CMK (cell line): ENCODE results near the gene ADGRF4.

ENCODE experiments used
- DNase-seq: peaks from one replicate; pipeline ENCODE4 v3.0.0-alpha.2; 2010; ENCODE audit warnings: low read depth

The ADGRF4 gene

DNA sequence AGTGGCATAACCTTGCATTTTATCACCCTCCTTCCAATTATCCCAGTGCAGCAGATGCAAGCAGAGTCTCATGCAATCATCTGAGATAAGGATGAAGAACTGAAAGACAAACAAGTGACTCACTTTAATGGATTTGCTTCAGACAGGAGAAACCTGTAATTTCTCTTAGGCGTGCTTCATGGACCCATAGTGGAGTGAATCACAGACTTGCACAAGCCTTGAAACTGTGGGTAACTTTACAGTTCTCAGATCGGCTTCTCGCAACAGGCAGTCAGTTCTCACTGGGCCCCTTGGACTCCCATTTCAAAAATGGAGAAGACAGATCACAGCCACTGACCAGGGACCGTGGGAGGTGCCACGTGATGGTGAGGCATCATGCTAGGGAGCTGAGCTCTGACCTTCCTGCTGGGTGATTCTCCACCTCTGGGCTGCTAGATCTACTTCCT, at the start of gene ADGRF4:
ADGRF4 (plus strand) TSS at position 239 of the 446 bp plus-strand sequence. CDS start 8,666 bp downstream, outside the sequence.
- DNase-seq = no peak

GRCh38 chr6:47650553-47651432, 47.6 kb upstream of the ADGRF4 start:
- DNase-seq = no peak

DNA sequence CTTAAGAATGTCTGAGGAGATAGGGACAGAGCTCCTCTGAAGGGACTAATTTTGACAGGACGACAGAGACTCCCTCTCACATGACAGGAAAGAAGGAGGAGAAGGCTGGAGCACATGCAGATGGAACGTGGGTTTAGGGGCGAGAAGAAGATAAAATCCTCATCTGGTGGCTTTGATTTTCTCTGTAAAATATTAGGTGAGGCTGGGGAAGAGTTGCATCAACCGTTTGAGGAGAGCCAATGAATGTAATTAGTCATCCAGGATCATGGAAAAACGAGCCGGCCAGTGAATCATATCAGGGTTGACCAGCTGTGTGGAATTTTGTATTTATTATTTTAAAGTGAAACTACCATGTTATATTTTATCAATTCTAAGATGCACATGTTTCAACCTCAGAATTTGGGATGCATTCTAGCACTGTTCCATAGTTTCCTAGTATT, 46.9 kb upstream of the ADGRF4 start:
- DNase-seq = no peak

DNA sequence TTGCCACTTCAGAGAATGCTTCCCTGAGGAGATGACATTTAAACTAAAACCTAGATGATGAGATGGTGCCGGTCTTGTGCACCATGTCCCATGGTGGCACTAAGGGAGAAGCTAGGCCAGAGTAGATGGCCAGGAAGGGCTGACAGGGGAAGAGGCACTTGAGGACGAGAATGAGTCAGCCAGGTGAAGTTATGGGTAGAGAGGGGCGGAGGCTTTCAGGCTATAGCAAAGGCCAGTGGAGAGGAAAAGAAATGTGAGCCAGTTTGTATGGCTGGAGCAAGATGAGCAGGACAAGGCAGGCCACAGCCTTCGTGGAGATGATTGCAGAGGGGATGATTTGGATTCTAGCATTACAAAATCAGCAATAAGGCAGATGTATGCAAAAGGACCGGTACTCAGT, 44.7 kb upstream of the ADGRF4 start:
- DNase-seq = no peak

GRCh38 chr6:47654255-47654654, 44.1 kb upstream of the ADGRF4 start:
- DNase-seq = no peak

DNA sequence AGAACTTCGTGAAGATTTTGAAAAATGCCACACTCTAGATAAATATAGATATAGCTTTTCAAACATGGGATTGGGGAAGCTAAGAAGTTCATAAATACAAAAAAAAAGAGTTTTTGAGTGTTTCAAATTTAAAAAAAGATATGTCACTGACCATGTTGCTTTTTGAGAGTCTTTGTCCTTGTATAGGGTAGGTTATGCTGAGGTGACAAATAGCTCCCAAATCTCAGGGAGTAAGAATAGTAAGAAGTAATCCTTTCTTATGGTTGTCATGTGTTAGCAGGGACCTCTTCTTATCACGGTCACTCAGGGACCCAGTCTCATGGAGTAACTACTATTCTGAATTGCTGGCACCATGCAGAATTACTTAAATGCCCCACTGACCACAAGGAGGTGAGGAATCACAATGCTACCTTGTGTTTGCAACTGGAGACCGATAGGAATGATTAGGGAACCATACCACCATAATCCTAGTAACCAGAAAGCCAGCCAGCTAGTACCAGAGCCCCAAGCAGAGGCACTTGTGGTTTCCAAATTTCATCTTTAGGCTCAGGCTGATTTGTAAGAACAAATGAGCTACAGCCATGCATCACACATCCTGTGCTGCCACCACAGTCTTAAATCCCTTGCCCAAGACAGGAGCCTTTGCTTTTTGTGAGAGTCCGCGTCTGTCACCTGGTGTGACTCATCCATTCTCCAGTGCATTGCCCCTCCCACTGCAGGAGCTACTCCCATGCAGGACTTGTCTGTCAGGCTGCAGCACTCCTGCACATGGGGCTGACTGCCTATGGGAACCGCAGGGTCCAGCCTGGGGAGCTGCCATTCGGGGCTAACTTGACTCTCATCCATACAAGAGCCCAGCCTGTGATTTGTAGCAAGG, 42.4 kb upstream of the ADGRF4 start:
- DNase-seq = no peak

- no peak for DNase-seq
Observed at GRCh38 chr6:47661960-47662359, 36.4 kb upstream of the ADGRF4 start.

GRCh38 chr6:47663462-47664216, 34.7 kb upstream of the ADGRF4 start:
- DNase-seq = no peak

- no peak for DNase-seq
Observed at GRCh38 chr6:47665112-47665511, 33.3 kb upstream of the ADGRF4 start.

DNA sequence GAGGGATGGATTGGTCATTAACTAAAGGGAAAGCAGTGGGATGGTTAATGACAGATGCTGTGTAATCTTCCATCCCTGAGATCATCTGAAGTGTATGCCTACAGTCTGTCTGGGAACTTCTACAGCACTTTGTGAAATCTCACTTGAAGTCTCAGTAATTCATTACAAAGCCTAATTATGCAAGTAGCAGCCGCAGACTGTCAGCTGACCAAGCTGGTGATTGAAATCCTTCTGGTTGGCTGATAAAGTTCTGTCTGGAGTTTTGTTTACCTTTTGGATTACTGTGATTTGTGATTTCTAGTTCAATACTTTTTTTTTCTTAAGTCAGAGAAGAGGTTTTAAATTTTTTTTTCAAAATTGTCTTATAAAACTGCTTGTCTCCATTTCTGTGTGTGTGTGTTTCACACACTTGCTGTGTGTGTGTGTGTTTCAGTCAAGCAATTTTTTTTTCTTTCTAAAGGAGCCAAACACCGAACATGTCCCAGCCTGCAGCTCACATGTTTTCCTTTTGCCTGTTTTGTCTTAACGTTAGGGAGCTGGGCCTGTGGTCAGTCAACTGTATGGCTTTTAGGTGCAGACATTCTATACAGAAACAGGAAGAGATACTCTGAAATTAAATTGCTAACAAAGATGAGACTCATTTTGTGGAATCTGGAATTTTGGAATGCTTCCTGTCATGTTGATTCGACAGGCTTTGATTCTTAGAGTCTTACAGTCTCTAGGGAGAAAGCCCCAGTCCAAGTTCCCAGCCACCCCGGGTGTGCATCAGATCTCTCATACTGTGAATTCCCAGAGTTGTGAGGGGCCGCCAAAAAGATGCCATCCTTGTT, 28.5 kb upstream of the ADGRF4 start:
- no peak for DNase-seq

- no peak for DNase-seq
Observed at GRCh38 chr6:47670851-47671250, 27.5 kb upstream of the ADGRF4 start.

- no peak for DNase-seq
Observed at GRCh38 chr6:47671777-47672176, 26.6 kb upstream of the ADGRF4 start.

DNA sequence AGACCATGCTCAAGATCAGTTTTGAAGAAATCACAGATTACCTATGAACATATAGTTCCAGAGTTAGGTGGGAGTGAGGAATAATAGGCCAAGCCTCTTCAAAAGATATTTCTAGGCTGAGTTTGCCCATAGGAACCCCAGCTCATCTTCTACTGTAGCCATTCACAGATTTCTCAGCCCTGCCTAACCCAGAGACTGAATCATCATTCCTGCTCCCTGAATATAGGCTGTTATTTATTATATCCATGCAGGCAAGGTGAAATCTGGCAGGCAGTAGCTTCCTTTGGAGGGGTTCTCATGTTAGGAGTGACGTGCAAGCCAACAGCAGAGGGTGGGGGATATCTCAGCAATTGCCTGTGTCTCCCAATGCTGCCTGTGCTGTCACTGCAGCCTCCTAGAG, 25.6 kb upstream of the ADGRF4 start:
- no peak for DNase-seq

DNA sequence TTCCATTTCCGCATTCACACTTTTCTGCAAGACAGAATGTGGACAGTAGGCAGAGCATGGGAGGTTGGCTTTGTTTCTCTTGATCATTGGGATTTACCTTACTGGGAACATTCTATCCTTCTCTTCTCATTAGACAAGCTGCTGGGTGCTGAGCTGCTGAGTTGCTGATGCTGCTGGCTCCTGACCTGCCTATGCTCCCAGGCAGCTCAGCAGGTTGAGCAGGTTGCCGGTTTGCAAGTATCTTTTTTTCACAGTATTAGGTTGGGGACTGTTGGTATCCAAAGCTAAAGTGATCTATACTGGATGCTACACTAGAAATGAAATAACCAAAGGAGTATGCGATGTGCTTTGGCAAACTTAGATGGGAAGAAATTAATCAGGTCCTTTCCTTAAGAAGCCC, 23.7 kb upstream of the ADGRF4 start:
- no peak for DNase-seq

DNA sequence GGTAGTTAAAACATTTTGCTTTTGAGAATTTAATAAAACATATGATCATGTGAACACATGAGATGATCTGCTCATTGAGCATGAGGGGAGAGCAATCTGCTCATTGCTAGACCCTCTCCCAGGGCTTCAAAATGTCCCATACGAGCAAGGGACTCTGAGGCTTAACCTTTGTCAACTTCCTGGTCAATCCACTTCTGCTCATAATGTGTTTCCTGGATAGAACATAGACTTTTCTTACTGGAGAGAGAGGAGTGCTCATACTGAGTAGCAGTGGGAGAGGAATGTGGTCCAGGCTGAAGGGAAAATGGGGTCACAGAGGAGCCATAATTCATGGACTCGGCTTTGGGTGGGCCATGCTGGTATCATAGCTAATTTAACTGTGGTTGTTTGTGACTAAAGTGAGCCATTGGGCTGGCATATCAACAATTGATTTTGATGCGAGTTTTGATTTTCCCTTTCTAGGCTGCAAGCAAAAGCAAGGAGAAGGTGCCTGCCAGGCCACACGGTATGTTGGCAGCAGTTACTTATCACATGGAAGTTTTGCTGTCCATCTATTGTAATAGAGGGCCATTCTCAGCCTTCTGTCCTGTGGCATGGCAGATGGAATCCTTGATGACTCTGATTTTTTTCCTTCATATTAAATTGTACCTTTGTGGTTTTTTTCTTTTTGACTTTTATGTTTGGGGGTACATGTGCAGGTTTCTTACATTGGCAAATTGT, 20.8 kb upstream of the ADGRF4 start:
- no peak for DNase-seq

DNA sequence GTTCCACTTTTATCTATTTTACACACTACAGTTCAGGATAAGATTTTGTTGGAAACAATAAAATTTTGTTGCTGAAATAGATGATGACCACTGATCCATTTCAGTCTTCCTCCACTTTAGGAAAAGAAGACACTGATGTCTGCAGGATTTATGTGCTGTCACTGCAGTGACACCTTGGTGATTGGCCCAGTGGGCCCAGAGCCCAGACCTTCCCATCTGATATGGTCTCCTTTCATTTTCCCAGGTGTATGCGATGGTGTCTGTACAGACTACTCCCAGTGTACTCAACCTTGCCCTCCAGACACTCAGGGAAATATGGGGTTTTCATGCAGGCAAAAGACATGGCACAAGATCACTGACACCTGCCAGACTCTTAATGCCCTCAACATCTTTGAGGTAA, 19.6 kb upstream of the ADGRF4 start:
- no peak for DNase-seq

GRCh38 chr6:47679322-47679906, 19.0 kb upstream of the ADGRF4 start:
- DNase-seq = no peak

GRCh38 chr6:47680051-47680450, 18.3 kb upstream of the ADGRF4 start:
- no peak for DNase-seq

DNA sequence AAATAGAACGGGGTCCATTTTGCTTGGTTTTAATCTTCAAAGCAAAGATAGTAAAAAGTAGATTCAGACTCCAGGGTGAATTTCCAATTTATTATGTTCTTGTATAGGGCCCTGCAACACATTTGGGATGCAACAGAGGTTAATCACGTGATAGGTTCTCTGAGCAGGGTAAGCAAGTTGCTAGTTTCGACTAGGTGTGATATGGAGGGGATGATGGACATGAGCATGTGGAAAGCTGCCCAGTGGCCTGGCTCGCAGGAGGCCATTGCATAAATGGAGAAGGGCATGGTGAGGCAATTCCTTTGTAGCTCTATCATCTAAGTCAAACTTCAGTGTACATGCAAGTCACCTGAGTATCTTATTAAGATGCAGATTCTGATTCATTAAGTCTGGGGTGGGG, 17.7 kb upstream of the ADGRF4 start:
- no peak for DNase-seq
